Bronchial epithelial cell (primary cell): Measurements from ENCODE around the gene C1orf232. TPM values are rescaled to one million over a fixed set of nuclear protein-coding genes. Genes with fewer than 3 reads are reported as not detected.

Experiments used
- DNase-seq: peaks from one replicate; pipeline ENCODE4 v3.0.0-alpha.2; 2010; ENCODE audit warnings: low read depth
- FAIRE-seq: peaks from 2 replicates; lab custom pipeline; 2011; peaks lifted over from hg19 to GRCh38; lab: Jason Lieb, UNC
- H3K27me3 ChIP-seq: 2 replicates; pipeline ENCODE4 v1.5.1; 2011; ENCODE audit warnings: low read length; ENCODE audit not compliant: control insufficient read depth, insufficient read depth
- H3K36me3 ChIP-seq: 2 replicates; pipeline ENCODE4 v1.5.1; 2011; ENCODE audit warnings: low read length; ENCODE audit not compliant: control insufficient read depth, insufficient read depth
- H3K4me3 ChIP-seq: 2 replicates; pipeline ENCODE4 v1.5.1; 2011; ENCODE audit warnings: mild to moderate bottlenecking, low read depth, low read length, control low read depth
- total RNA-seq: library from RNA; depleted of rRNA; stranded (reverse); fragments of >200 nt; gene quantifications from 2 replicates; pipeline ENCODE4 v1.2.1, GENCODE V29; 2014
- TF ChIP-seq, protein P1 (sequence below): IDR thresholded peaks from 2 replicates; pipeline ENCODE4 v1.5.1; 2011; ENCODE audit warnings: mild to moderate bottlenecking, moderate library complexity, low read length, control low read depth, inconsistent platforms; ENCODE audit not compliant: insufficient read depth, severe bottlenecking

C1orf232 gene
- total RNA-seq, 1 donor from 2014 or later, result not detected

DNA sequence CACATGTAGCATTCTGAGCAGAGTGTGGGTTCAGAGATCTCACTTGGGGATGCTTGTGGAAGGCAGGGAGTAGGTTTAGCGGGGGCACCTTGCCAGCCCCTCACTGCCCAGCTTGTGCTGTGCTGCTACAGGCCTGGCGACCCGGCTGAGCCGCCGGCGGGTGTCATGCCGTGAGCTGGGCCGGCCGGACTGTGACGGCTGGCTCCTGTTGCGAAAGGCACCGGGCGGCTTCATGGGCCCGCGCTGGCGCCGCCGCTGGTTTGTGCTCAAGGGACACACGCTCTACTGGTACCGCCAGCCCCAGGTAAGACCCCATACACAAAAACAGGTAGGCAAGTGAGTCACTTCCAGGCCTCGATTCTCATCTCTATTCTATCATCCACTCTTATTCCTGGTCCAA is 16.1 kb upstream of the C1orf232 start:
- no peaks in the 10 kb centered on the region for H3K27me3 ChIP-seq
- H3K36me3 ChIP-seq, result peaks cover 51% of the 10 kb centered on the region
- TF ChIP-seq, protein P1, sequence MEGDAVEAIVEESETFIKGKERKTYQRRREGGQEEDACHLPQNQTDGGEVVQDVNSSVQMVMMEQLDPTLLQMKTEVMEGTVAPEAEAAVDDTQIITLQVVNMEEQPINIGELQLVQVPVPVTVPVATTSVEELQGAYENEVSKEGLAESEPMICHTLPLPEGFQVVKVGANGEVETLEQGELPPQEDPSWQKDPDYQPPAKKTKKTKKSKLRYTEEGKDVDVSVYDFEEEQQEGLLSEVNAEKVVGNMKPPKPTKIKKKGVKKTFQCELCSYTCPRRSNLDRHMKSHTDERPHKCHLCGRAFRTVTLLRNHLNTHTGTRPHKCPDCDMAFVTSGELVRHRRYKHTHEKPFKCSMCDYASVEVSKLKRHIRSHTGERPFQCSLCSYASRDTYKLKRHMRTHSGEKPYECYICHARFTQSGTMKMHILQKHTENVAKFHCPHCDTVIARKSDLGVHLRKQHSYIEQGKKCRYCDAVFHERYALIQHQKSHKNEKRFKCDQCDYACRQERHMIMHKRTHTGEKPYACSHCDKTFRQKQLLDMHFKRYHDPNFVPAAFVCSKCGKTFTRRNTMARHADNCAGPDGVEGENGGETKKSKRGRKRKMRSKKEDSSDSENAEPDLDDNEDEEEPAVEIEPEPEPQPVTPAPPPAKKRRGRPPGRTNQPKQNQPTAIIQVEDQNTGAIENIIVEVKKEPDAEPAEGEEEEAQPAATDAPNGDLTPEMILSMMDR, result no peak
- H3K4me3 ChIP-seq, result no peak overlapping the region
- DNase-seq, result no peak
- FAIRE-seq, result no peak

DNA sequence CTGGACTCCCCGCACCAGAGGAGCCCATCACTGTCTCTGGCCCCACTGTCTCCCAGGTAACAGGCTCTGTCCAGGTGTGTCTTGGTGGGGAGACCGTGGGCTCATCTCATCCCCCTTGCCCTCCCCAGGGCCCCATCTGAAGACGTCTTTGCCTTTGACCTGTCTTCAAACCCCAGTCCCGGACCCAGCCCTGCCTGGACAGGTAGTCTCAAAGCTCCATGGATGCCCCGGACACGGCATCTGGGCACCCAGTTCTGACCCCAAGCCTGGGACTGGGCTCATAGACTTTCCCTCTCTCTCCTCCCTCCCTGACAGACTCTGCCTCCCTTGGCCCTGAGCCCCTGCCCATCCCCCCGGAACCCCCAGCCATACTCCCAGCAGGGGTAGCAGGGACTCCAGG is 15.3 kb upstream of the C1orf232 start:
- TF ChIP-seq, protein P1, result no peak
- DNase-seq (no peak), FAIRE-seq (no peak)
- H3K36me3 ChIP-seq, result peaks cover 45% of the 10 kb centered on the region
- no peak overlapping the region for H3K4me3 ChIP-seq
- H3K27me3 ChIP-seq, result no peaks in the 10 kb centered on the region

DNA sequence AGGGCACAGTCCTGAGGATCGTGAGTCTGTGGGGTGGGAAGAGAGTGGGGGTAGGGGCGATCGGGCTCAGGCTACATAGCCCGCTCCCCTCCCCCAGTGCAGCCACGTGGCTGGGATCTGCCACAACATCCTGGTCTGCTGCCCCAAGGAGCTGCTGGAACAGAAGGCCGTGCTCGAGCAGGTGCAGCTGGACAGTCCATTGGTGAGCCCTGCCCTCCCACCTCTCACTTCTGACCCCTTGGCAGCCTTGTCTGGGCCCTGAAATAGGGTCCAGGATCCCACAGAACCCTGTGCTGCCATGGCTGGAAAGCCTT is 13.6 kb upstream of the C1orf232 start:
- no peak for FAIRE-seq
- TF ChIP-seq, protein P1, result no peak
- no peak overlapping the region for H3K4me3 ChIP-seq
- no peaks in the 10 kb centered on the region for H3K27me3 ChIP-seq
- DNase-seq, result no peak
- H3K36me3 ChIP-seq, result peaks cover 36% of the 10 kb centered on the region

DNA sequence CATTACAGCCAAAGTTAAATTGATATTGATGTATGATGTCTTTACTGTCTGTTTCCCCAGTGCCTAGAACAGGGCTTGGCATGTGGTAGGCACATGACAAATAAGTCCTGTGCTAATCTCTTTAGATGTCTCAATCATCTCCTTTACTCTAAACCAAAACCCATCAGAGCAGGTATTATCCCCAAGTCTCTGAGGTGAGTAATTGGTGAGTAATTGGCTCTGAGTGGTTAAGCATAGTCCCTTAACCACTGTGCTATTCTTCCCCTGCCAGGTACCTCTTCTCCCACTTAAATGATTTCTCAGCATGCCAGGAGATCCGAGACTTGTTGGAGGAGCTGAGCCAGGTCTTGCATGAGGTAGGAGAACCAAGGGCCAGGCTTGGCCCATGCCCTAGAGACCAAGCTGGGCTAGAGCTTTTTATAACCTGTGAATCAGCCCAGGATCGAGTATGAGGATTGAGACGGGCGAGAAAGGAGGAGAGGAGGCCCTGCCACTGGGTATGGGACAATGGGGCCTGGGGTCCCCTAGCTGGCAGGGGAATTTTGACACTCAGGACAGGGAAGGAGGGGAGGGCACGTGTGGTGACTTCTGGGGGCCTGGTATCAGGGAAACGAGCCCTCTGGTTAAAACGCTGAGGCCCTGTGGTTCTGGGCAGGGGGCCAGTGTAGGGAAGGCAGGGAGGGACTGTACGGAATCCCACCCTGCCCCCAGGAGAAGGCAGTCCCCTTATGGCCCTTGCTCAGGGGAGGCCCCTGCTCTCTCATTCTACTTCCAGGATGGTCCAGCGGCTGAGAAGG is 13.0 kb upstream of the C1orf232 start:
- TF ChIP-seq, protein P1, result no peak
- Histone ChIP-seq H3K4me3 (no peak overlapping the region), H3K27me3 (no peaks in the 10 kb centered on the region), H3K36me3 (peaks cover 34% of the 10 kb centered on the region)
- FAIRE-seq (peak; percentile 89), DNase-seq (peak; percentile 98)

DNA sequence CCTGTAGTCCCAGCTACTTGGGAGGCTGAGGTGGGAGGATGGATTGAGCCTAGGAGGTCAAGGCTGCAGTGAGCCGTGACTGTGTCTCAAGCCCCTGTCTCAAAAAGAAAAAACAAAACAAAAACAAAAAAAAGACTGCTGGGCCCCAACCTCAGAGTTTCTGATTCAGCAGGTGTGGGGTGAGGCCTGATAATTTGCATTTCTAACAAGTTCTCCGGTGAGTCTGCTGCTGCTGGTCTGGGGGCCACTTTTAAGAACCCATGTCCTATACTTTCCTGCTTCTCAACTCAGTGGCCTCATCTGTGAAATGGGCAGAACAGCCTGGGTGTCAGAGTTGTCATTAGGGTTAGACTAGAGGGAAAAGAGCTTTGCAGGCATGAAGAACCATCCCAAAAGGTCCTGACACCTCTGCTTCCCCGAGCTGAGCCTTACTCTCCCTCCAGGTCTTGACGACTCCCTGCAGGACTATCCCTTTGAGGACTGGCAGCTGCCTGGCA is 11.3 kb upstream of the C1orf232 start:
- Histone ChIP-seq H3K4me3 (no peak overlapping the region), H3K27me3 (no peaks in the 10 kb centered on the region), H3K36me3 (peaks cover 32% of the 10 kb centered on the region)
- FAIRE-seq (no peak), DNase-seq (no peak)
- TF ChIP-seq, protein P1, result no peak
